Measurements from ENCODE around the gene CABP1. TPM values are rescaled to one million over a fixed set of nuclear protein-coding genes. Genes with fewer than 3 reads are reported as not detected.
A peak's percentile ranks its signal among the peaks of the same experiment; 100 is the strongest.
"Not testable (repeated sequence)": the region's sequence is repeated elsewhere in the genome, so short reads cannot be mapped to it uniquely, and the experiment has no call there.

Gene CABP1
- total RNA-seq, 1 experiment from 2014 or later = not detected

DNA sequence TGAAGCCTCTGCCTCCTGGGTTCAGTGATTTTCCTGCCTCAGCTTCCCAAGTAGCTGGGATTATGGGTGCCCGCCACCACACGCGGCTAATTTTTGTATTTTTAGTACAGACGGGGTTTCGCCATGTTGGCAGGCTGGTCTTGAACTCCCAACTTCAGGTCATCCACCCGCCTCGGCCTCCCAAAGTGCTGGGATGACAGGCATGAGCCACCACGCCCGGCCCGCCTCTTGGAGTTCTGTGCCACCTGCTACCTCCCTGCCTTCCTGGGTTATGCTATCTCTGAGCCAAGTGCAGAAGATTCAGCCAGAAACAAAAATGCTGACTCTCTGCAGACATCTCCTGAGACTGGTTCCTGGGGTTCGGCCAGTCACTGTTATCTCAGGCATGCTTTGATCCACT is 13.2 kb downstream of the CABP1 start:
- Histone ChIP-seq H3K9me3 (no peaks in the 10 kb centered on the region), H3K36me3 (no peaks in the 10 kb centered on the region), H3K27me3 (peaks cover 12% of the 10 kb centered on the region), H3K4me3 (no peak overlapping the region)
- DNase-seq = no peak

DNA sequence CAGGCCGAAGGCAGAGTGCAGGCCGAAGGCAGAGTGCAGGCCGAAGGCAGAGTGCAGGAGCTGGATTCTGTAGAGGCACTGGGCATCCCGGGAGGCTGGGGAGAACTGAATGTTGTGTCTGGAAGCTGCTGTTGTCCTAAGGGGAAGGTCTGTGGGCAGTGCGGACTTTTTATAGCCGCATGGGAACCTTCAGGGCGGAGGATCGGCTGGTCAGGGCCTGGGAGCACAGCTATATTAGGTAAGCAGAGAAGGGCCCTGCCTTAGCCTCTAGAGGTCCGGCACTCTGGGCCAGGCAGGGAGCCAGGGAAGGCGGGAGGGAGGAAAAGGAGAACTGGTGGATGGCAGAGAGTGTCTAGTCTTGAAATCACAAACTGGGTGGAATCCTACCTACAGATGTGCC is 14.2 kb downstream of the CABP1 start:
- Histone ChIP-seq H3K36me3 (no peaks in the 10 kb centered on the region), H3K4me3 (no peak overlapping the region), H3K9me3 (no peaks in the 10 kb centered on the region), H3K27me3 (peaks cover 9% of the 10 kb centered on the region)
- DNase-seq = no peak

DNA sequence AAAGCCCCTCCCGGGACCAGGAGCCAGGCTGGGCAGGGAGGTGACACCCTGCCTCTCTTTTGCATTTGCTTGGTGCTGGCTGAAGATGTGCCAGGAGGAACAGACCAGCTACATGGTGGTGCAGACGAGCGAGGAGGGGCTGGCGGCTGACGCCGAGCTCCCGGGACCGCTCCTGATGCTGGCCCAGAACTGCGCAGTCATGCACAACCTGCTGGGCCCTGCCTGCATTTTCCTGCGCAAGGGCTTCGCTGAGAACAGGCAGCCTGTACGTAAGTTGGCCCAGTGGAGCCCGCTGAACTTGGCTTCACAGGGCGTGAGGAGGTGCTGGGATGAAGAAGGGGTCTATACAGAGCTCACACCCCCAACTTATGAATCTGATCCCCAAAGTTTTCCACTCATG is 15.6 kb downstream of the CABP1 start:
- Histone ChIP-seq H3K9me3 (no peaks in the 10 kb centered on the region), H3K27me3 (peaks cover 9% of the 10 kb centered on the region), H3K4me3 (no peak overlapping the region), H3K36me3 (no peaks in the 10 kb centered on the region)
- no peak for DNase-seq

DNA sequence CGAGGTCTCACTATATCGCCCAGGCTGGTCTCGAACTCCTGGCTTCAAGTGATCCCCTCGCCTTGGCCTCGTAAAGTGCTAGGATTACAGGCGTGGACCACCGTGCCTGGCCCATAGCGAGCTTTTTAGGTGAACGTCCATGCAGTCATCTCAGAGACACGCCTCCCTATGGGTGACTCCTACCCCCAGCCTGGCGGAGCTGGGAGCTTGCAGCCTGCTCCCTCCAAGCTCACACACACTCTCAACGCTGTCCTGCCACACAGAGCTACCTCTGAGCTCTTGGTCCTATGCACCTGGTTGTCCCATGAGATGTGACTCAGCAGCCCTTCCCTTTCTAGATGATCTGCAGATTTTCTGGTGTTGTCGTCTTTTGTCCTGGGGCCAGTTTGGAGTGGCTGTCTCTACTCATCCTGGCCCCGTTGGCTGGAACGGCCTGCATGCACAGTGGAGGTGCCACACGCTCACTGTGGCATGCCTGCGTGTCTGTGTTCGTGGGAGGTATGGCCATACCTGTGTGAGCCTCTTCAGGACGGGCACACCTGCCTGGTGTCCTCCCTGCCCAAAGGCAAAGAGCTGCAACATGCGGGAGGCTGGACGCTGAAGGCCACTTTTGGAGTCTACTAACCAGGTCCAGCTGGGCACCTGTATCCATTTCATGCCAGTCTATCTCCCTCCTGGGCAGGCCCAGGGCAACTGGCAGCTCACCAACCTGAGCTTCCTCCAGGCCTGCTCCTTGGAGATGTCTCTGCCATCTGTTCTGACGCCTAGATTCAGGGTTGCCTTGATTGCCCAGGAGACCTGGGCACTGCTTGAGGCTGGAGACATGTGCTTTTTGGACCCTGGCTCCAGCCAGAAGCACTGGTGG is 18.1 kb downstream of the CABP1 start:
- Histone ChIP-seq H3K9me3 (no peaks in the 10 kb centered on the region), H3K4me3 (no peak overlapping the region), H3K36me3 (no peaks in the 10 kb centered on the region), H3K27me3 (no peaks in the 10 kb centered on the region)
- no peak for DNase-seq

DNA sequence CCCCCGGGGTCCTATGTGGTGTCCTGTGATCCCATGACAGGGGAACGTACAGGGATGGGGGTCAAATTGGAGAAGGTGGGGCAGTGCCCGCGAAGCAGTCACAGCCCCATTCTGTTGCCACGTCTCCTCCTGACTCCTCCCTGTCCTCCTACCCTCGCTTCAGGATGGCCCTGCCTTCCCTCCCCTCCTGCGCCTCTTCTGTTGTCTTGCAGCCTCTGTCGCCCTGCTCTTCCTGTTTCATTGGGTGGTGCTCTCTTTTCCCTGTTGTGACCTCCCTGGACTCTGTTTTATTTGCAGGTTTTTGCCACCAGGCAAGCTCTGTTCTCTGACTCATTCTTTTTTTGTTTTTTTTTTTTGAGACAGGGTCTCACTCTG is 18.7 kb downstream of the CABP1 start:
- no peak for DNase-seq
- Histone ChIP-seq H3K4me3 (no peak overlapping the region), H3K9me3 (no peaks in the 10 kb centered on the region), H3K27me3 (no peaks in the 10 kb centered on the region), H3K36me3 (no peaks in the 10 kb centered on the region)

DNA sequence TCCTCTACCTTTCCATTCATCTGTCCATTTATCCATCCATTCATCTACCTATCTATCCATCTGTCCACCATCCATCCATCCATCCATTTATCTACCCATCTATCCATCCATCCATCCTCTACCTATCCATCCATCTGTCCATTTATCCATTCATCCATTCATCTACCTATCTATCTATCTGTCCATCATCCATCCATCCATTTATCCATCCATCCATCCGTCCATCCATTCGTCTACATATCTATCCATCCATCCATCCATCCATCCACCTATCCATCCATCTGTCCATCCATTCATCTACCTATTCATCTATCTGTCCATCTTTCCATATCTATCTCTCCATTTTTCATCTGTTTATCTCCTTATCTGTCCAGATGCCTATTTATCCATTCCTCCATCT is 21.0 kb downstream of the CABP1 start:
- DNase-seq = no peak
- Histone ChIP-seq H3K9me3 (no peaks in the 10 kb centered on the region), H3K4me3 (no peak overlapping the region), H3K36me3 (no peaks in the 10 kb centered on the region), H3K27me3 (no peaks in the 10 kb centered on the region)

DNA sequence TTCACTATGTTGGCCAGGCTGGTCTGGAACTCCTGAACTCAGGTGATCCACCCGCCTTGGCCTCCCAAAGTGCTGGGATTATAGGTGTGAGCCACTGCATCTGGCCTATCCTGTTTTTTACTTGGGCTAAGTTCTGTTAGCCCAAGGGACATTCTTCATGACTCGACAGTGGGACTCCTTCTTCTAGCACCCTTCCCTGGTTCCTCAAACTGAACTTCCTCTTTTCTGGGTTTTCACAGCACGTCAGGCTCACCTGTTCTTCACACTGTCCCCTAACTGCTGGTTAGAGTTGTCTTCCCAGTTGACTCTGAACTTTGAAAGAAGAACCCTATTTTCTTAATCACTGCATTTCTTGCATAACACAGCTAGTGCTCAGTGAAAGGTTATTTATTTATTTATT is 22.5 kb downstream of the CABP1 start:
- DNase-seq = no peak
- Histone ChIP-seq H3K4me3 (no peak overlapping the region), H3K9me3 (no peaks in the 10 kb centered on the region), H3K27me3 (no peaks in the 10 kb centered on the region), H3K36me3 (no peaks in the 10 kb centered on the region)

DNA sequence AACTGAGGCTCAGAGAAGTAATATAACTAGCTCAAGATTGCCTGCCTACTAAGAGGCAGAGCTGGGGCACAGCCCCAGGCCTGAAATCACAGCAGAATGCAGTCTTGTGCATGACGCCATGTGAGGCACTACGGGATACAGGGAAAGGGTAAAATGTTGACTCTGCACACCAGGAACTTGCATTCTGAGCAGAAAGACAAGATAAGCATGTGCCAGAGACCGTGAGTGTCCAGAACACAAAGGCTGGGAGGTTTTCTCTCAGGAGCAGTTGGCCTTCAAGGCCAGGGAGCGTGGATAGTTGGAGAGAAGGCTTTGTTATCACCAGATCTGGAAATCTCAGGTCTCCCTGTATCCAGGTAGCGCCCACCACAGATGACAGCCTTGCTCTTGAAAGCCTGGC is 23.3 kb downstream of the CABP1 start:
- Histone ChIP-seq H3K4me3 (no peak overlapping the region), H3K36me3 (no peaks in the 10 kb centered on the region), H3K27me3 (no peaks in the 10 kb centered on the region), H3K9me3 (no peaks in the 10 kb centered on the region)
- no peak for DNase-seq

DNA sequence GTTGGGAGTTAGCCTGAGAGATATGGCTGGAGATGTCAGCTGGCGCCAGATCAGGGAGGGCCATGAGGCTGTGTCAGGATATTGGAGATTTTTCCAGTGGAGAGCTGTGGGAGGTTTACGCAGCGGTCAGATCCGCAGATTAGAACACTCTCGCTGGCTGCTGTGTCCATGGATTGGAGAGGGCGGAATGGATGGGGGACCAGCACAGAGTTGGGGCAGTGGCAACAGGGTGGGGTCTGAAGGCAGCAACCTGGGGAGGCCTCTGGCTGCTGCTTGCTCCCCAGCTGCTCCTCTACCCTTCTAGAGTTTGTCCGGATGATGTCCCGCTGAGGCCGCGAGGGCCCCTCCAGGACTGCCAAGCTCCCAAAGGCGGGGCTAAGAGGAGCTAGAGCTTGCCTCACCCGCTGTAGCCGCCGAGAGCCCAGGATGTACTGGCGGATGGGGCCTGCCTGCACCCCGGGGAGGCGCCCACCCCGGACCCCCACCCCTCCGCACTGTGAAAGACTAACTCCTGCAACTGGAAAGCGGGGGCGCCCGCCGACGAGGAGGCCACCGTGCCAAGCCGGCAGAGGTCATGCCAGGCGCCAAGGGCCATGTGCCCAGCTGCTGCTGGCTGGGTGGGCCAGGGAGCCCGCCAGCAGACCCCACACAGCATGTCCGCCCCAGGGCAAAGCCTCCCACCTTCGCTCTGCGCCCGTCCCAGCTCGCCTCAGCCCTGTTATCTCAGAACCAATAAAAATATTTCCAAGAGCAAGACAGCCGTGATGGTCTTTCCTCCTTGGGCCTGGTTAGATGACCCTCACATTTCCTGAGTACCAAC is 26.4 kb downstream of the CABP1 start:
- no peaks in the 10 kb centered on the region for H3K27me3 ChIP-seq
- no peaks in the 10 kb centered on the region for H3K9me3 ChIP-seq
- no peak overlapping the region for H3K4me3 ChIP-seq
- no peaks in the 10 kb centered on the region for H3K36me3 ChIP-seq
- no peak for DNase-seq

DNA sequence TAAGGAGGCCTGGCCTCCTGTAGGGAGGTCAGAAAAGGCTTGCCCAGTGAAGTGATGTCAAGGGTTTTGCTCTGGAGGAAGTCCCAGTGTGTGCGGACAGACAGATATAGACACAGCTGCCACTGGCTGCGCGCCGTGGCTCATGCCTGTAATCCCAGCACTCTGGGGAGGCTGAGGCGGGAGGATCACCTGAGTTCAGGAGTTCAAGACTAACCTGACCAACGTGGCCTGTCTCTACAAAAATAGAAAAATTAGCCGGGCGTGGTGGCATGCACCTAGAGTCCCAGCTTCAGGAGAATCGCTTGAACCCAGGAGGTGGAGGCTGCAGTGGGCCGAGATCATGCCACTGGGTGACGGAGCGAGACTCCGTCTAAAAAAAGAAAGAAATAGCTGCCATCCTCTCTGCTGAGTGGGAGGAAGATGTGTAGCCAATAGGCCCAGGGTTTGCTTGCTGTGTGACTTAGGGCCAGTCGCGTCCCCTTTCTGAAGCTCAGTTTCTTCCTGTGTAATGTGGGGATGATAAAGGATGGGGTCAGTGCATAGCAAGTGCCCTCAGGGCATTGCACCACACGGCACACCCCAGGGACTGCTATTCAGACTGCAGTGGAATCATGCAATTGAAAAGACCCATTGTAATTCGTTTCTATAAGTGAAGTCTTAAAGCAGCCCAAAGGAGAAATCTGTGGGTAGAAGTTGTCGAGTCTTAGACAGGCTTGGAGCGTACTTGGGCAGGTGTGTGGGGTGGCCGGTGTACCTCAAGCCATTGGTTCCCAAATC is 27.9 kb downstream of the CABP1 start:
- Histone ChIP-seq H3K36me3 (no peaks in the 10 kb centered on the region), H3K4me3 (no peak overlapping the region), H3K9me3 (no peaks in the 10 kb centered on the region), H3K27me3 (no peaks in the 10 kb centered on the region)
- DNase-seq = no peak

DNA sequence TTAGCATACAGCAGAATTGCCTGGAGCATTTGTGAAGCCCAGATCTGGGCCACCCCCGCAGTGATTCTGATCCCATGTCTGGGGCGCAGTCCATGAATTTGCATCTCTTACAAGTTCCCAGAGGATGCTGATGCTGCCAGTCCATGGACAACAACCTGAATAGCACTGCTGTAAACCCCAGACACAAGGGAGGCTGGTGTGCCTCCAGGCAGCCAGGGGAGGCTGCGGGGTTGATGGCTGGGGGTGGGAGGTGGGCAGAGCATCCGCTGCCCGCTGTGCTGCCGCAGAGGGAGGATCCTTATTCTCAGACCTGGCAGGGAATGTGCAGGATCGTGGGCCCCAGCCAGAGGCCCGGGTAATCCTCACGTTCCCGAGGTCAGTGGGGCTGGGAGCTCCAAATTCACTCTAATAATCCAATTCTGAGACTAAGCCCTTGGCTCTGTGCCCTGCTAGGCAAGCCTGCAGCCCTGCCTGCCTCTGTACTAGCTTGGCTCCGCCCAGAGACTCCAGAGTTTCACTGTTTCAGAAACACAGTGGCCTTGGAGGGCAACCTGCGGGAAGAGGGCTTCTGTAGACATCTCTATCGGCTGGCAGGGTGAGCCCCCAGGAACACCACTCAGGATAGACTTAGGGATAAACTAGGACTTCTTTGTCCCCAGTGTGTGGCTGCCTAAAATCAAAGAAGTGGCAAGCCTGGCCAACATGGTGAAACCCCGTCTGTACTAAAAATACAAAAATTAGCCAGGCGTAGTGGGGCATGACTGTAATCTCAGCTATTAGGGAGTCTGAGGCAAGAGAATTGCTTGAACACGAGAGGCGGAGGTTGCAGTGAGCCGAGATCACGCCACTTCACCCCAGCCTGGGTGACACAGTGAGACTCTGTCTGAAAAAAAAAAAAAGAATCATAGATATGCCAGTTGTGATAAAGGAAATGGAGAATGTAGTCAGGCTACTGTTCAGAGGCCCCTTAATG is 28.7 kb downstream of the CABP1 start:
- no peaks in the 10 kb centered on the region for H3K36me3 ChIP-seq
- no peaks in the 10 kb centered on the region for H3K9me3 ChIP-seq
- peak; percentile 26 for DNase-seq
- H3K27me3 ChIP-seq = no peaks in the 10 kb centered on the region
- H3K4me3 ChIP-seq = no peak overlapping the region

DNA sequence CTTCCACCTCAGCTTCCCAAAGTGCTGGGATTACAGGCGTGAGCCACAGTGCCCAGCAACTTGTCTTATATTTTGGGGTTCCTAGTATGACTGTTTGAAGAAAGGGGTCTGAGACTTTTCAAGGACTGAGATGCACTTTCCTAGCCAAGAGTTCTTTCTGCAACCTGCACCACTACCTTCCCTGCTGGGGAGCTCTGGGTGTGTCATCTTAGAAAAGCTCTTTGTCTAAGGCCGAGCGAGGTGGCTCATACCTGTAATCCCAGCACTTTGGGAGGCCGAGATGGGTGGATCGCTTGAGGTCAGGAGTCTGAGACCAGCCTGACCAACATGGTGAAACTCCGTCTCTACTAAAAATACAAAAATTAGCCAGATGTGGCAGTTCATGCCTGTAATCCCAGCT is 29.8 kb downstream of the CABP1 start:
- not testable (repeated sequence) for H3K9me3 ChIP-seq, H3K36me3 ChIP-seq, DNase-seq, H3K27me3 ChIP-seq, H3K4me3 ChIP-seq

DNA sequence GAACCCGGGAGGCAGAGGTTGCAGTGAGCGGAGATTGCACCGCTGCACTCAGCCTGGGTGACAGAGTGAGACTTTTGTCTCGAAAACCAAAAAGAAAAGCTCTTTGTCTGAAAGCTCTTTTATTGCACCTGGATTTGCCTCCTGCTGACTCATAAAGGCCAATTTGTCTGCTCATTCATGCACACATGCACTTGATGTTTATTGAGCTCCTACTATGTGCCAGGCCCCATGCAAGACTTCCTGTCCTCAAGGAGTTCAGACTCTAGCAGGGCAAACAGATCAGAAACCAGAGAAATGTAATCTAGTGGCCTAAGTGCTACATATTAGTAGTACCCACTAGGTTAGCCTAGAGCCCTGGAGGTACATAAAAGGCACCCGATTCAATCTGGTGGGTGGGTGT is 30.2 kb downstream of the CABP1 start:
- no peaks in the 10 kb centered on the region for H3K27me3 ChIP-seq
- DNase-seq = no peak
- no peak overlapping the region for H3K4me3 ChIP-seq
- H3K36me3 ChIP-seq = no peaks in the 10 kb centered on the region
- no peaks in the 10 kb centered on the region for H3K9me3 ChIP-seq

DNA sequence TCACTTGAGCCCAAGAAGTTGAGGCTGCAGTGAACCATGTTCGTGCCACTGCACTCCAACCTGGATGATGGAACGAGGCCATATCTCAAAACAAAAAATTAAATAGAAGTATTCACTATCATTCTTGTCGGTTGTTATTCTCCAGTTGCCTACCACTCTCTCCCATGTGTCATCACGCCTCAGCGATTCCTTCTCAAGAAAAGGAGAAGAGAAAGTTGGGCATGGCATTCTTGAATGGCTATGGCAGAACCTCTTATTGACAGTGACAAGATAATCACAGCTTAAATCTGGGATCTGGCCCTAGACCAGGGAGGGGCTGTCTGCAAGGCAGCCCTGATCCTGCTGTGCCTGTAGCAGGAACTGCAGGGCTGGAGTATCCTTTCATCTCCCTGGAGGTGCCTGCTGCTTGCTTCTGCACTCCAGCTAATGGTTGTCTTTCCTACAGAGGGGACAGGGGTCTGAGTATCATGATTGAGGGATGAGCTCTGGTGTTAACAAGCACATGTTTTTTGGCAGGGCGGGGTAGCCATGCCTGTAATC is 33.7 kb downstream of the CABP1 start:
- Histone ChIP-seq H3K36me3 (no peaks in the 10 kb centered on the region), H3K27me3 (no peaks in the 10 kb centered on the region), H3K9me3 (no peaks in the 10 kb centered on the region), H3K4me3 (no peak overlapping the region)
- DNase-seq = no peak

DNA sequence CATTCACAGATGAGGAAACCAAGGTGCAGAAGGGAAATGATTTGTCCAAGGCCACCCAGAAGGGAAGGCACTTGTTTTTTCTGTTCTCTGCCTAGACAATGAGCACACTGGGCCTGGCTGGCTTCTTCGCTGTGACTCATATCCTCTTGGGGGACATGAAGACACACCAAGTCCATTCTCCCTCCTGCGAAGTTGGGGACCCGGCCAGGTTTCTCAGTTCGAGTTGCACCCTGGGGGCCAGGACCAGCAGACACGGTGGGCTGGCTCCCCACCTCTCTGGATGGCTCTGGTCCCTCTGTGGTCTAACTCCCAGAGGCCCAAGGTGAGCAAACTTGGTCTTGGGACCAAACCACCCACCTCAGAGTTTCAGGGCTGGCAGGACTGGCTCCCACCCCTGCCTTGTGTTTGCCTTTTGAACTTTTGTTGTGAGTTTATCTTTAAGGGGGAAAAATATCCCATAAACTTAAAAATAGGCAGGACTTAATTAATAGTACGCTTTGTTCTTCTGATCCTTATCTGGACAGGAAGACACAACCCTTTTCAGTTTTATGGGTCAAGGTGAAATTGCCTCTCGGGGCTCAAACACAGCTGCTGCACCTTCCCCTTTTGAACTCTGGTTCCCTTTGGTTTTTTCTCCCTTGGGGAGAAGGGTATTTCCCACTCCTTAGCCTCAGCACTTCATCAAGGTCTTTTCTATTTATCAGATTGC is 37.5 kb downstream of the CABP1 start:
- H3K27me3 ChIP-seq = no peaks in the 10 kb centered on the region
- no peaks in the 10 kb centered on the region for H3K9me3 ChIP-seq

More for the DNA sequence above, 37.5 kb downstream of the CABP1 start:
- peak; percentile 37 for DNase-seq
- Histone ChIP-seq H3K36me3 (no peaks in the 10 kb centered on the region), H3K4me3 (no peak overlapping the region)
